CD4-positive, alpha-beta T cell treated with Interleukin-4 for 1 hour (primary cell): ENCODE results near the gene BSG.
"Not testable (repeated sequence)": the region's sequence is repeated elsewhere in the genome, so short reads cannot be mapped to it uniquely, and the experiment has no call there.

Experiments
- DNase-seq, 2 donors: peaks; one replicate each; pipeline ENCODE4 v3.0.0-alpha.2; 2020 to 2022

Gene BSG

DNA sequence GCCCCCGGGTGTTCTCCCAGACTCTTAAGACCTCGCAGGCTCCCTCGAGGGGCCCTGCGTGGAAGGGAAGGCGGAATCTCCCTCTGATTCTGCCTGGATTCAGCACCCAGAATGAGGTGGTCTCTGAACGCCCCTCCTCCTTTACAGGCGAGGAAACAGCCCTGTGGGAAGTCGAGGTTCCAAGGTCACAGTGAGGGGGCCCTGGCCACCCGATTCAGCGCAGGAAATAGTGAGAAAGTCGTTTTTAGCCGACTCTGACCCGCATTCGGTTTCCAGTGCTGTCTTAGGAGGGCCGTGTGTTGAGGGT, 1.1 kb downstream of the BSG start:
- no peak for DNase-seq

DNA sequence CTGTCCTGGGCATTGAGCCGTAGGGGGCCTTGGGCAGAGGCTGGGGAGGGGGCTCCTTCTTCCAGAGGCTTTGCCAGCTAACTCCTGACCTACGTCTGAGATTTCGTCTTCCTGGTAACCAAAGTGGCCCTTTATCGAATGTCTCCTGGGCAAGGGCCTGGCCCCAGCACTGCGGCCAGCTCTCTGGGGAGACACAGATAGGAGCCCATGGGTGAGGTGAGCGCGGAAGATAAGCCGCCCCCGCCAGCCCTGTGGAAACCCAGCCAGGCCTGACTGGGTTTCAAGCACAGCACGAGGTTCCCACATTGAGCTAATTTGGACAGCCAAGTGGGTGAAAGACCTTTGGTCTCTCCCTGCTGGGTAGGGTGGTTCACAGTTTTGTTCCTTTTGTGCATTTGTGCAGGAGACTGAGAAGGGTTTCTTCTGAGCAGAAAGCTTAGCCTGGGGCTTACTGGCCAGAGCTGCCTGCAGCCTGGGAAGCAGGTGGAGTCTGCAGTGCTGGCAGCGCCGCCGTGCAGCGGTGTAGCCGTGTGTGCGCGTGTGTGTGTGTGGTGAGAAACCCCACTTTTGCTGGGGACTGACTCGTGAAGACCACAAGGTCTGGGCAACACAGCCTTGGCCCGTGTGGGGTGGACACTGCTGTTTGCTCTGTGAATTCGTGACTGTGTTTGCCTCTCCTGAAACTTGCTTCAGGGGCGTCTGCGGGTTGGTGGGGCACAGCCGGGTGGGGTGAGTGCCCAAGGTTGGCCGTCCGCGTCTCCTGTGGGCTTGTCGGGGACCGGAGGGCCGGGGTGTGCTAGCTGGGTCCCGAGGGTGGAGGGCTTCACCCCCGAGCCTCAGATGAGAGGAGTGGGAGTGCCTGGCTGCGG, 2.5 kb downstream of the BSG start:
- DNase-seq, result no peak

DNA sequence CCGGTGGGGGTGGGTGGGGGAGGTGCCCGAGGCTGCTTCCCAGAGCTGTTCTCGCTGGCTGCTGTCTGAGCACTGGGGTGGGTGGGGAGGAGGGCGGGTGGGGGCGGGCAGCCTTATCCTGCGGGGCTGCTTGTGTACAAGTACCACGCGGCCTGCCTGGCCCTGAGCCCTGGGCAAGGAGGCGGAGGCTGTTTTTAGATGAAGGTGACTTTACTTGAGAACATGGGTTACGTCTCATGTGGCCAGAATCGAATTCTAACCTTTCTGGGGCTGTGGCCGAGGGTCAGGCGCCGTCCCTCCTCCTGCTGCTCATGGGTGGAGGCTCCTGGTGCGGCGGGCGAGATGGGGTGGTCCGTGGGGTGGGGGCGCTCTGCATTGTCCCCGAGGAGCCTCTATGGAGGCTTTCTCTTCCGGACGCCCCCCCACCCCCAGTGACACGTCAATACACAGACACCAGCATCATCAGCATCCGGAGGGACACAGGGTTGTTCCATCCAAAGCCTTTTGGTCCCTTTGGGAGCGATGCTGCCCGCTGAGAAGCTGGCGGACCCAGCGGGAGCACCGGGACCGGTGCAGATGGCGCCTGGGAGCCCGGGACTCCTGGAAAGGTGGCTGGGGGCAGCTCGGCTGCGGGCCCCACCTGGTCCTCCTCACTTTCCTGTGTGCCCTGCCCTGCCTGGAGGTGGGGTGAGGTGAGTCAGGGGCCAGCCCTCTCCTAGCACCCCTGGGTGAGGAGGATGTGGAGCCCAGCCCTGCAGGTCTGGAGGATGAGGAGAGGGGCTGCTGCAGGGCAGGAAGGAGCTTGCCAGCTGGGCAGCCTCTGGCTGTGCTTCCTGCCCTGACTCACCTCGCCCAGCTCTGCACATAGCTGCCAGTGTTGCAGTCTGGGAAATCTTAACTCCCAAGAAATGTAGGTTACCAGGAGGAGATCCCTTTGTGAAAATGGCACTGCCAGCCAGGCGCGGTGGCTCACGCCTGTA, 3.4 kb downstream of the BSG start:
- no peak for DNase-seq

DNA sequence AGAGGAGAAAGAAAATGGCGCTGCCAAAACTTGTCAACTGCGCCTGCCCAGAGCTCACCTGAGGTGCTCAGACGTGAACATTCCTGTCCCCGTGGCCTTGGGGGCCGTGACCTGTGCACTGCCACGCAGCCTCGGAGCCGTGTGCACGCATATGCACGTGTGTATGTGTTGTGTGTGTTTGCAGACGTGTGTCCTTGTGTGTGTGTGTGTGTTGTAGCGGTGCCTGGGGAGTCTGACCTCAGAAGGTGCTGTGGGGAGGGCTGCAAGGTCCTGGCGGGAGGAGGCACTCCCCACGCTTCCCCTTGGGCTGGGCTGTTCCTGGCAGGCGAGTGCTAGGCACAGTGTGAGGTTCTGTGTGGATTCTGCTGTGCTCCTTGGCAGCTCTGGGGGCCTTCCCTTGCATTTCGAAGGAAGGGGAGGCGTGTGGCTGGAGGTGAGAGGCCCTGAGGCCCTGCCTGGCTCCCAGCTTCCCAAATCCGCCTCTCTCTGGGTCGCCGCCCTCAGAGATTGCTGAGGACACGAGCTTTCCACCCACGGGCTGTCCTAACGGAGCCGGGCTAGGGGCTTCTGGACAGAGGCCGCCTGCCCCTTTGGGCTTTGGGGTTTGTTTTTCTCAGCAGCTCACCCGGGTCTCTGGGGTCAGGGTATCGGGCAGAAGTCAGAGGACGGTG, 4.5 kb downstream of the BSG start:
- DNase-seq, result no peak

DNA sequence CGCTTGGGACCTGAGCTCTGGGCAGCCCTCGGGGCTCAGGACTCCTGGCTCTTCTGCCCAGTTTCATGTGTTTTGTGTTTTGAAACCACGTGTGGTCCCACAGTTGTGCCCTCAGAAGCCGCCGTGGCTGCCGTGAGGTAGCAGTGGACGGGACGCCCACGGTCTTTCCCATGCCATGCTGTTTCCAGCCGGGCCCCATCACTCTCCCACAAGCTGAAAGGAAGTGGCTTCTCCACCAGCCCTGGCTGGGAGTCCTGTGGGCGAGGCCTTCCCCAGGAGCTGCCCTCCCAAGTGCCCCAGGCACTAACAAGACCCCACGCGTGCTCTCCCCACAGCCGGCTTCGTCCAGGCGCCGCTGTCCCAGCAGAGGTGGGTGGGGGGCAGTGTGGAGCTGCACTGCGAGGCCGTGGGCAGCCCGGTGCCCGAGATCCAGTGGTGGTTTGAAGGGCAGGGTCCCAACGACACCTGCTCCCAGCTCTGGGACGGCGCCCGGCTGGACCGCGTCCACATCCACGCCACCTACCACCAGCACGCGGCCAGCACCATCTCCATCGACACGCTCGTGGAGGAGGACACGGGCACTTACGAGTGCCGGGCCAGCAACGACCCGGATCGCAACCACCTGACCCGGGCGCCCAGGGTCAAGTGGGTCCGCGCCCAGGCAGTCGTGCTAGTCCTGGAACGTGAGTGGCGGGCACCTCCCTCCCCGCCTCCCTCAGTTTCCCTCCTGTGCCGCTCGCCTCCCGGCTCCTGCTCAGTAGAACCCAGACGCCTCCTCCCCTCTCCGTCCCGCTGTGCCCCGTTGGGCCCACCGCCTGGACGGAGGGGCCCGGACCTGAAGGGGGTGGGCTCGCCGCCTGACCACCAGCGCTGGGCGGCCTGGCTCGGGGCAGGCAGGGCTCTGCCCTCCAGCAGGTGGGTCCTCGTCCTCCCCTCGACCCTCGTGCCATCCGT, 5.3 kb downstream of the BSG start:
- DNase-seq, result no peak

DNA sequence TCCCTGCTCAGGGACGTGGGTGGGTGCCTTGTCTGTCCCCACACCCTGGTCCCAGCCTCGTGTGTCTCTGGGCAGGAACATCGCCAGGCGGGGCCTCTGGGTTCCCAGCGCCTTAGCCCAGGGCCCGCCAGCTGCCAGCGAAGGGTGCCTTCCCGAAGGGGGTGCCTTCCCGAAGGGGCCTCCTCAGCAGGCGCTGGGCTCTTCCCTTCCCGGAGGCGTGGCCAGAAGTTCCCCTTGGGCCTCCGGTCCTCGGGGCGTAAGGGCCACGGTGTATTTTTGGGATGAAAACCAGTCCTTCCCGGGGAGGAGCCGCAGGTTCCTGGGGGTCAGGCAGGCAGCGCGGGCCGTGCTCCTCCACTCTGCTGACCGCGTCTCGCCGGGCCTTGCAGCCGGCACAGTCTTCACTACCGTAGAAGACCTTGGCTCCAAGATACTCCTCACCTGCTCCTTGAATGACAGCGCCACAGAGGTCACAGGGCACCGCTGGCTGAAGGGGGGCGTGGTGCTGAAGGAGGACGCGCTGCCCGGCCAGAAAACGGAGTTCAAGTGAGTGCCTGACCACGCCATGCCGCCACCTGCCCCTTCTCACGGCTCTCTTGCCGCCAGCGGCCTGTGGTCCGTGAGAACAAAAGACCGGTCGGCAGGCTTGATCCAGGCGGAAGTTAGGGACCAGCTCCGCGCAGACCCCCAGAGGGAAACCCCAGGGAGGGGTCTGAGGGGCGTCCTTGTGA, 6.9 kb downstream of the BSG start:
- no peak for DNase-seq

DNA sequence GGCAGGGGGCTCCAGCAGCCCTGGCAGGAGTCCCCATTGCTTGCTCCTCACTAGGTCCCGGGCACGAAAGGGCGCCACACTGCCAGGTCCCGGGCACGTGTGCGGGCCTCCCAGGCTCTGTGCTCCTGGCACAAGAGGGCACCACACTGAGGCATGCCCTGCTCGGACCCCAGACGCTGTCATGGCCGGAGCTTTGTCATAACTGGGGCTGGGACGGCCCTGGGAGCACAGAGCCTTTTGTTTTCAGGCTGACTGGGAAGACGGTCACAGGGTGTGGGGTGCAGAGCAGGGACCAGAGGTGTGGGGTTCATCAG, 7.4 kb downstream of the BSG start:
- DNase-seq, result no peak

DNA sequence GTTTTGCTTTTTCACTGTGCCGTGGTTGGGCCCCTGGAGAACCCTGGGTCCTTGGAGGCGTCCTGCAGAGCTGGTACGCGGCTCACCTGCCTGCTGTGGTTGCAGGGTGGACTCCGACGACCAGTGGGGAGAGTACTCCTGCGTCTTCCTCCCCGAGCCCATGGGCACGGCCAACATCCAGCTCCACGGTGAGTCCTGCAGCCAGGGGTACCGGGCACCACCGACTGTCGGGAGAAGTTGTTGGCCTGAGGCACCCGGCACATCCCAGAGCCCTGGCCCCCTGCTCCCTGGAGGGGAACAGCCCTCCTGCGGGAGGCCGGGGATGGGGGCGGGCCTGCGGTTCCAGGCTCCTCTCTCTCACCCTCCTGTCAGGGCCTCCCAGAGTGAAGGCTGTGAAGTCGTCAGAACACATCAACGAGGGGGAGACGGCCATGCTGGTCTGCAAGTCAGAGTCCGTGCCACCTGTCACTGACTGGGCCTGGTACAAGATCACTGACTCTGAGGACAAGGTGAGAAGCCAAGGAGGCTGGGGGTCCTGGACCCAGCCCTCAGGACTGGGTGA, 8.0 kb downstream of the BSG start:
- DNase-seq, result no peak

DNA sequence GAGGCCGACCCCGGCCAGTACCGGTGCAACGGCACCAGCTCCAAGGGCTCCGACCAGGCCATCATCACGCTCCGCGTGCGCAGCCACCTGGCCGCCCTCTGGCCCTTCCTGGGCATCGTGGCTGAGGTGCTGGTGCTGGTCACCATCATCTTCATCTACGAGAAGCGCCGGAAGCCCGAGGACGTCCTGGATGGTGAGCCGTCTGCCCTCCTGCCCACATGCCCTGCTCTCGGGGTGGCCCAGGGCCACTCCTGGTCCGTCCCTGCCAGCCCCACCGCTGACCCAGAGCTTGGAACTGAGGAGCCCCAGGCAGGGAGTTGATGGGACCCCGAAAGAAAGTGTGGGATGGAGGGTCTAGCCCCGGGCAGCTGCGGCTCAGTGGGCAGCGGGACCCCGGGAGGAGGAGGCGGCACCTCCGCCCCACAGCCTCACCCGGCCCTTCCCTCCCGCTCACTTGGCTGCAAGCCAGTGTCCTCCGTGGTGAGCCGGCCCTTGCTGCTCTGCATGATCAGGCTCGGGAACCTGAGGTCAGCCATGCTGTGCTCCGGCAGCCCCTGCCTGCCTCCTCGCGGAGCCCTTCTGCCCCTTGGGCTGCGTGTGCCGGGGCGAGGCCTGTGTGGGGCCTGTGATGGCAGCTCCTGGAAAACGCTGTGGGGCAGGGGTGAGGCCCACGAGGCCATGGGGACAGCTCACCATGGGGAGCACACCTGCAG, 9.2 kb downstream of the BSG start:
- DNase-seq, result no peak

DNA sequence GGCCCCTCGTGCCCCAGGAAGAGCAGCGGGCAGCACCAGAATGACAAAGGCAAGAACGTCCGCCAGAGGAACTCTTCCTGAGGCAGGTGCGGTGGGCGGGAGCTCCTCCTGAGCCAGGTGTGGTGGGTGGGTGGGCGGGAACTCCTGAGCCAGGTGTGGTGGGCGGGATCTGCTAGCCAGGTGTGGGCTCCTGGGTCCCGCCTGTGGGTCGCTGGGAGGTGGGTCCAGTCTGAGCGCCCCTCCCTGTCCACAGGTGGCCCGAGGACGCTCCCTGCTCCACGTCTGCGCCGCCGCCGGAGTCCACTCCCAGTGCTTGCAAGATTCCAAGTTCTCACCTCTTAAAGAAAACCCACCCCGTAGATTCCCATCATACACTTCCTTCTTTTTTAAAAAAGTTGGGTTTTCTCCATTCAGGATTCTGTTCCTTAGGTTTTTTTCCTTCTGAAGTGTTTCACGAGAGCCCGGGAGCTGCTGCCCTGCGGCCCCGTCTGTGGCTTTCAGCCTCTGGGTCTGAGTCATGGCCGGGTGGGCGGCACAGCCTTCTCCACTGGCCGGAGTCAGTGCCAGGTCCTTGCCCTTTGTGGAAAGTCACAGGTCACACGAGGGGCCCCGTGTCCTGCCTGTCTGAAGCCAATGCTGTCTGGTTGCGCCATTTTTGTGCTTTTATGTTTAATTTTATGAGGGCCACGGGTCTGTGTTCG, 10.3 kb downstream of the BSG start:
- no peak for DNase-seq

DNA sequence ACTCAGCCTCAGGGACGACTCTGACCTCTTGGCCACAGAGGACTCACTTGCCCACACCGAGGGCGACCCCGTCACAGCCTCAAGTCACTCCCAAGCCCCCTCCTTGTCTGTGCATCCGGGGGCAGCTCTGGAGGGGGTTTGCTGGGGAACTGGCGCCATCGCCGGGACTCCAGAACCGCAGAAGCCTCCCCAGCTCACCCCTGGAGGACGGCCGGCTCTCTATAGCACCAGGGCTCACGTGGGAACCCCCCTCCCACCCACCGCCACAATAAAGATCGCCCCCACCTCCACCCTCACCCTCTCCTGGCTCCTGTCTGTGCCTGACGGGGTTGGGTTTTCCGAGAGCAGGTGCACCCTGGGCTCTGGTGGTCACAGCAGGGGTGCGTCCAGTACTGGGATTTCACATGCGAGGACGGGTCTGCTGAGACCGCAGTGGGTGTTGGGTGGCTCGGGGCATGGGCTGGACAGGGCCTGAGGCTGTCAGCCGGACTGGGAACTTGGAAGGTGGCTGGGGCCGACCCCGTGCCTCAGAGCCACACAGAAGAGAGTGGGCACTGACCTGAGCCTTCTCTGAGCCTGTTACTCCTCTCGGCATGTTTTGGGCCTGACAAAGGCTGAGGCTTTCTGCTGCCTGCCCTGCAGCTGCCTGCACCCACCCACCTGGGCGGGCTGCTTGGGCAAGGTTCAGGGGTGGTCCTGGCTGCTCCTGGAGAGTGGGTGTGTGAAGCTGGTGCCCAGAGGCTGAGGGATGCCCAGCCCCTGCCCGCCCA, 11.0 kb downstream of the BSG start:
- no peak for DNase-seq

DNA sequence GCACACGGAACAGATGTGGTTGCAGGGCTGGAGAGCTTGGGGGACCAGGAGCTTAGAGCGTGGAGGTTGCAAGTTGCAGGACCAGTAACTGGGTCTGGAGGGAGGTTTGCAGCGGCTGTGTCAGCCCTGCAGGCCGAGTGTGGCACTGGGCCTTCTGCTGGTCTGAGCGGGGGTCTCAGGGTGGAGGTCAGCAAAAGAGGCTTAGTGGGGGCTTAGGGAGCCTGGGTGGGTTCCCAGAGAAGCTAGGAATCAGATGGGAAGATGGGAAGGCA, 11.5 kb downstream of the BSG start:
- no peak for DNase-seq

DNA sequence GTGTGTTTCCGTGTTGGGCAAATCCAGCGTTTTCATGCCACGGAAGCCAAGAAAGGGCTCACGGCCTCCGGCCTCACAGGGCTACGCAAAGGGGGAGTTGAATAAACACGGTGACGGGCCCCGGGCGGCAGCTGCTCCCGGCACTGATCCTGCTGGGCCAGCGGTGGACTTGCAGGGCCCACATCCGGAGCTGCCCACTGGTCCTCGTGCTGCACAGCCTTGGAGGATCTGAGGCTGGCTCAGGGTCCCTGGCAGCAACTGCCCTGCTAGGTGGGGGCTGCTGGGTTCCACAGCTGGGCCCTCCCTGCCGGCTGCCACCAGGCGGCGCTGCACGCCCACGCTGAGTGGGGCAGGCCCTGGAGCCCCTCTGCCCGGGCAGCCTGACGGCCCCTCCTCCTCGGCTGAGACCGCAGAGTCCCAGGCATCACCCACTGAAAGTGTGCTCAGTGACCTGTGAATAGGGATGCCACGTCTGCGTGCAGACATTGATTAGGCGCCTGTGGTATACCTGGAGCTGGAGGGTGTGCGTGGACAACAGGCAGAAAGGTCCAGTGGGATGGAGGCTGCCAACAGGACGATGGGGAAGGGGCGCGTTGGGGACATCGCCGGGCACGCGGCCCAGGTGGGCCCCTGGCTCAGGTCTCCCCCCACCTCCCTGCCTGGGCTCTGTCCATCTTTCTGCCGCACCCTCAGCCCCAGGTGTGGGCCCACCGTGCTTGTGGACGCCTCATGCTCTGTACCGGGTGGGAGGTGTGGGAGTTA, 12.0 kb downstream of the BSG start:
- DNase-seq, result peak; percentile 64 to 67

DNA sequence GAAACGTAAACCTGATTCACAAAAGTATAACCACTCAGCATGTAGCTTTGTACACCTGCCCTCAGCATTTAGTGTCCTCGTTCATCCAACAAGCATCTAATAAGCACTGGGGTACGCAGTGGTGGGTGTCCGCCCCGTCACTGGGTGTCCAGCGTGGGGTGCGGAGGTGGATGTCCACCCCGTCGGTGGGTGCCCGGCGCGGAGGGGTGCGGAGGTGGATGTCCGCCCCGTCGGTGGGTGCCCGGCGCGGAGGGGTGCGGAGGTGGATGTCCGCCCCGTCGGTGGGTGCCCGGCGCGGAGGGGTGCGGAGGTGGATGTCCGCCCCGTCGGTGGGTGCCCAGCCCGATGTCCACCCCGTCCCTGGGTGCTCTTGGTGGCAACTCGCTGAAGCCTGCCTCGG, 12.8 kb downstream of the BSG start:
- DNase-seq, result not testable (repeated sequence)

DNA sequence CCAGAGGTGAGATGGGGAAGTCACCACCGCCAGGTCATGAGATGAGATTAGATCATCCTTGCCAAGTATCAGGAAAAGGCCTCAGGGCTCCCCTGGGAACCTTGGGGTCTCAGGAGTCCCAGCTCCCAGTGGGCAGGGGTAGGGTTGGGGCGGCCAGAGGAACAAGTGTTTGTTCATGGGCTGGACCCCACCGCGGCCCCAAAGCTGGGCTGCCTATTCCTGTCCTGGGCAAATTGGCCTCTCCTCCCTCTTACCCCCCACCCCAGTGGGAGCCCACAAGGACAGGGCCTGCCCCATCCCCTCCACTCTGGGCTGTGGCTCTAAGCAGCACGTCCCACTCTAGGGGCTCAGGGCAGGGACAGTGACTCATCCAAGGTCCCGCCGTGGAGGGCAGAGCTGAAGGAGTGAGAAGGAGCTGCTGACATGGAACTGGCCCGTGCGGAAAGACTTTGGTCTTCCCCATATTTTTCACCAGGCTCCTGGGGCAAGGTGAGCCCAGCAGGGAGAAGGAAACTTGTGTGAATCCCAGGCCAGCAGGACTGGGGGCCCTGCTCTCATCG, 13.2 kb downstream of the BSG start:
- no peak for DNase-seq

DNA sequence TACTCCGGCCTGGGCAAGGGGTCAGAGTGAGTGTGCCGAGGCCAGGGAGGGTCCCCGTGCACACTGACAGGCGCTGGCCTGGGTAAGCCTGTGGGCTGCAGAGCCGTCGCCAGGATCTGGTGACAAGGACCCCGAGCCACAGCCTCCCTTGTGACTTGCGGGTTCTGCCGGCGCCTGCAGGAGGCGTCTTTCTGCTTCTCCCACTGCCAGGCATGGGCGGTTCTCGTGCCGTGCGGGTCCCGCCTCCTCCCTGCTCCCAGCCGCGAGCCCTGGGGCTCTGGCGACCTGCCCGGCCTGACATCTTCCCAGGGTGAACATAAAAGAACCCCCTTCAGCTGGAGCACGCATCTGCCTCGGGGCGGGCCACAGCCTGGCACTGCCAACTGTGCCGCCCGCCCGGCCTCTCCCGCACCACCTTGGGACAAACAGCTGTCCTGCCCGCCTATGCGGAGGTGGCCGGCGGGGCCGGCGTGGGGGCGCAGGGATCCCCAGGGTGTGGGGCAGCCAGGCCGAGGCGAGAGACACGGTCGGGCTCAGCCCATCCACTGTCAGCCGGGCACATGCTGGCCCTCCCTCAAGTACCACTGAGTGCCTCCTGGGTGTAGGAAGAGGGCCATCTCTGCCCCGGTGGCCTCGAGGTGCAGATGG, 15.8 kb downstream of the BSG start:
- peak; percentile 63 to 72 for DNase-seq

DNA sequence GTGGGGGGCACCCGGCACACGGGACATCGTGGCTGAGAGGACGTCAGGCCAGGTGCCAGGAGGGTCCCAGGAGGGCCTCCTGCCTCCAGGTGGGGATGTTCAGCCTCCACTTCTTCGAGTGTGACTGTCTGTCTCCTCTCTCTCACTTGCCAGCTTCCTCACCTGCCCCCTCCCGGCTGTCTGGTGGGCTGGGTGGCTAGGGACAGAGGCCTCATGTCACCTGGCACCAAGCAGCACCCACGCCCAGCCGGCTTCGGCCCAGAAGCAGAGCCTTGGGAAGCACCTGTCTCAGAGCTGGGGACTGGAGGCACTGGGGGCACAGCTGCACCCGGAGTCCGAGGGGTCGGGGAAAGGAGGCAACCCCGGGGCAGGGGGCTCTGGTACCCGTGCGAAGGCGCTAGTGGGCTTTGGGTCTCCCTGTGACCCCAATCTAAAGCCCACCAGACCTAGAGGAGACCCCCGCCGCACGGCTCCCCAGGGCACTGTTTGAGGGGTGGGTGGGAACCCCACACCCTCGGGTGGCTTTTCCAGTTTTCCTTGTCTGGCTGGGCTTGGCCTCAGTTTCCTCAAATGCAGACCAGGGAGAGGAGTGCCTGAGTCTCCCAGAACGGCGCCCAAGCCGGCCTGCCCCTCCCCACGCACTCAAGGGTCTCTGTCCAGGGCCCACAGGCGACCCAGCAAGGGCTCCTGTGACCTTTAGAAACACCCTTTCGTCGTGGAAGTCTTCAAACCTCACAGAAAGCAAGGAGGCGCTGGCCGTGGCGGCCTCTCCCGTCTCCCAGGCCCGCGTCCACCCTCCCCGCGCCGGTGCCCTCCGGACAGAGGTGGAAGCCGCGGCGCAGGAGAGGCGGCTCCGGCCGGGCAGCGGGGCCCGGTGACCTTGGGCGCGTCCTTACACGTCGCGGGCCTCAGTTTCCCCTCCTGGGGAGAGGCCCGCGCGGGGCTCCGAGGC, 16.6 kb downstream of the BSG start:
- peak in 1 of 2 donors; percentile 20 for DNase-seq
